Stimulated activated naive CD4-positive, alpha-beta T cell treated with Interleukin-2 at 50 U/mL for 16 hours (primary cell): Measurements from ENCODE around the gene CCDC28B.

Source experiments
- DNase-seq: peaks from one replicate; lab custom pipeline; 2025; lab: John Stamatoyannopoulos, UW

Gene CCDC28B

GRCh38 chr1:32223683-32224082, 23.3 kb downstream of the CCDC28B start:
- no peak for DNase-seq

GRCh38 chr1:32224285-32224684, 23.9 kb downstream of the CCDC28B start:
- DNase-seq = no peak

GRCh38 chr1:32228771-32229170, 28.4 kb downstream of the CCDC28B start:
- no peak for DNase-seq

- no peak for DNase-seq
Observed at GRCh38 chr1:32231843-32232432, 31.5 kb downstream of the CCDC28B start.

- DNase-seq = no peak
Observed at GRCh38 chr1:32232558-32233304, 32.3 kb downstream of the CCDC28B start.

- DNase-seq = no peak
Observed at GRCh38 chr1:32234792-32235191, 34.4 kb downstream of the CCDC28B start.

- DNase-seq = no peak
Observed at GRCh38 chr1:32239337-32239736, 38.9 kb downstream of the CCDC28B start.

- no peak for DNase-seq
Observed at GRCh38 chr1:32239790-32240139, 39.4 kb downstream of the CCDC28B start.

GRCh38 chr1:32240140-32240951, 40.0 kb downstream of the CCDC28B start:
- DNase-seq = peak; percentile 34

GRCh38 chr1:32241001-32241763, 40.8 kb downstream of the CCDC28B start:
- peak; percentile 49 for DNase-seq

- no peak for DNase-seq
Observed at GRCh38 chr1:32242341-32242851, 42.0 kb downstream of the CCDC28B start.

GRCh38 chr1:32246888-32247273, 46.5 kb downstream of the CCDC28B start, which contains the start of gene FAM167B:
Gene FAM167B (plus strand): TSS chr1:32247222. CDS start chr1:32247422, 200 bp downstream.
- no peak for DNase-seq

- DNase-seq = no peak
Observed at GRCh38 chr1:32247452-32247851, 47.1 kb downstream of the CCDC28B start.

GRCh38 chr1:32247983-32248889, 47.8 kb downstream of the CCDC28B start:
- DNase-seq = peak; percentile 80

- DNase-seq = peak; percentile 75
Observed at GRCh38 chr1:32249831-32250525, 49.6 kb downstream of the CCDC28B start.

GRCh38 chr1:32250893-32251716, 50.7 kb downstream of the CCDC28B start, which contains the start of gene LCK:
Gene LCK (plus strand): TSS chr1:32251265. CDS start chr1:32274330, 23,065 bp downstream.
- DNase-seq = peak; percentile 69
